Liver (tissue), 9 donors: Measurements from ENCODE around the gene KANSL1L. TPM values are rescaled to one million over a fixed set of nuclear protein-coding genes. Genes with fewer than 3 reads are reported as not detected.

Source experiments
- DNase-seq: peaks from one replicate; pipeline ENCODE4 v3.0.0-alpha.2; 2017; ENCODE audit warnings: low spot score
- H3K27ac ChIP-seq, 2 donors: one replicate each; pipeline ENCODE4 v1.7.0; 2013; ENCODE audit warnings: inconsistent platforms in 2 of 2, low read length in 2 of 2, control low read depth in 1 of 2, low read depth in 1 of 2, mild to moderate bottlenecking in 1 of 2
- H3K27me3 ChIP-seq, 4 donors: one replicate each; pipeline versions ENCODE4 v1.6.1 to v1.7.0; 2013; ENCODE audit warnings: low read length in 3 of 4, inconsistent platforms in 1 of 4, mild to moderate bottlenecking in 1 of 4, moderate library complexity in 1 of 4; ENCODE audit not compliant: control insufficient read depth in 4 of 4, insufficient read depth in 4 of 4
- H3K36me3 ChIP-seq, 4 donors: one replicate each; pipeline versions ENCODE4 v1.6.1 to v1.7.0; 2013; ENCODE audit warnings: low read length in 3 of 4, mild to moderate bottlenecking in 3 of 4, low read depth in 1 of 4, moderate library complexity in 1 of 4; ENCODE audit not compliant: control insufficient read depth in 4 of 4, insufficient read depth in 3 of 4
- H3K4me1 ChIP-seq, 4 donors: one replicate each; pipeline versions ENCODE4 v1.6.1 to v1.7.0; 2013; ENCODE audit warnings: low read length in 3 of 4, mild to moderate bottlenecking in 3 of 4, moderate library complexity in 1 of 4; ENCODE audit not compliant: control insufficient read depth in 4 of 4, insufficient read depth in 4 of 4
- H3K4me3 ChIP-seq, 3 donors: one replicate each; pipeline versions ENCODE4 v1.6.1 to v1.7.0; 2013; ENCODE audit warnings: low read length in 3 of 3, control low read depth in 1 of 3, low read depth in 1 of 3, mild to moderate bottlenecking in 1 of 3
- H3K9ac ChIP-seq, 2 donors: one replicate each; pipeline ENCODE4 v1.7.0; 2013; ENCODE audit warnings: low read length in 2 of 2, mild to moderate bottlenecking in 2 of 2, moderate library complexity in 2 of 2, control low read depth in 1 of 2, low read depth in 1 of 2
- H3K9me3 ChIP-seq, 4 donors: one replicate each; pipeline versions ENCODE4 v1.6.1 to v1.7.0; 2013; ENCODE audit warnings: low read length in 3 of 4; ENCODE audit not compliant: control insufficient read depth in 4 of 4
- EGR1 ChIP-seq, 2 donors: IDR thresholded peaks; 2 replicates each; pipeline ENCODE4 v1.6.1; 2016 to 2018; ENCODE audit warnings: antibody characterized with exemption in 2 of 2, low read depth in 2 of 2
- GABPA ChIP-seq, 2 donors: IDR thresholded peaks in 1 of 2; conservative IDR thresholded peaks in 1 of 2; 2 replicates each; pipeline ENCODE4 v1.6.1; 2016; ENCODE audit warnings: antibody characterized with exemption in 2 of 2, mild to moderate bottlenecking in 1 of 2, moderate library complexity in 1 of 2
- HNF4A ChIP-seq, 2 donors: conservative IDR thresholded peaks; 2 replicates each; pipeline ENCODE4 v1.6.1; 2016; ENCODE audit warnings: antibody characterized with exemption in 2 of 2, mild to moderate bottlenecking in 2 of 2
- HNF4G ChIP-seq: IDR thresholded peaks from 2 replicates; pipeline ENCODE4 v1.6.1; 2016; ENCODE audit warnings: antibody characterized with exemption
- JUND ChIP-seq, 2 donors: IDR thresholded peaks; 2 replicates each; pipeline ENCODE4 v1.6.1; 2016; ENCODE audit warnings: antibody characterized with exemption in 2 of 2
- NR2F2 ChIP-seq: IDR thresholded peaks from 2 replicates; pipeline ENCODE4 v1.6.1; 2016; ENCODE audit warnings: antibody characterized with exemption
- RAD21 ChIP-seq, 2 donors: IDR thresholded peaks; 2 replicates each; pipeline ENCODE4 v1.6.1; 2016; ENCODE audit warnings: antibody characterized with exemption in 2 of 2, mild to moderate bottlenecking in 2 of 2
- RXRA ChIP-seq, 2 donors: IDR thresholded peaks; 2 replicates each; pipeline ENCODE4 v1.6.1; 2017 to 2018; ENCODE audit warnings: antibody characterized with exemption in 2 of 2, mild to moderate bottlenecking in 1 of 2
- SP1 ChIP-seq: IDR thresholded peaks from 2 replicates; pipeline ENCODE4 v1.6.1; 2018; ENCODE audit warnings: antibody characterized with exemption, mild to moderate bottlenecking
- YY1 ChIP-seq: IDR thresholded peaks from 2 replicates; pipeline ENCODE4 v1.6.1; 2016; ENCODE audit warnings: antibody characterized with exemption, mild to moderate bottlenecking
- WGBS: extraction: QIAGEN DNeasy Blood & Tissue Kit; methylation state at CpG from one replicate; pipeline ENCODE4 v1.1.7; 2013; 5-methylcytosine and 5-hydroxymethylcytosine counted together
- polyA plus RNA-seq, 2 donors: library from polyadenylated mRNA; stranded (reverse) in 1 of 2; unstranded in 1 of 2; fragments of 200-250 nt in 1 of 2; fragments of >200 nt in 1 of 2; fragmentation: Nextera tagmentation in 1 of 2; extraction: Ambion mirVana in 1 of 2; gene quantifications; one replicate each; pipeline versions ENCODE4 v1.2.1 to v1.2.3, GENCODE V29; 2013 to 2015
- total RNA-seq, 2 donors: library from RNA; depleted of rRNA; stranded (reverse); fragments of >200 nt; gene quantifications; one replicate each; pipeline ENCODE4 v1.2.3, GENCODE V29; 2014
- TF ChIP-seq, protein P1 (sequence below): IDR thresholded peaks from 2 replicates; pipeline ENCODE4 v1.6.1; 2016; ENCODE audit warnings: antibody characterized with exemption
- TF ChIP-seq, protein P2 (sequence below): fragments of 150-350 bp; IDR thresholded peaks from 2 replicates; pipeline ENCODE4 v1.5.1; 2017; ENCODE audit warnings: improper control_type of control experiment, low read depth, low read length; ENCODE audit not compliant: missing input control
- TF ChIP-seq, protein P3 (sequence below): IDR thresholded peaks from 2 replicates; pipeline ENCODE4 v1.6.1; 2016; ENCODE audit warnings: antibody characterized with exemption, mild to moderate bottlenecking
- TF ChIP-seq, protein P4 (sequence below): IDR thresholded peaks from 2 replicates; pipeline ENCODE4 v1.6.1; 2016; ENCODE audit warnings: antibody characterized with exemption
- TF ChIP-seq, protein P5 (sequence below): IDR thresholded peaks from 2 replicates; pipeline ENCODE4 v1.6.1; 2016; ENCODE audit warnings: antibody characterized with exemption
- donor health status: healthy.
- donor health status: healthy.
- donor health status: healthy.
- donor health status: healthy.
- donor health status: healthy.

KANSL1L gene
- total and polyA plus RNA-seq, 4 donors = 2.1 to 31.6 (median 11.4) TPM

DNA sequence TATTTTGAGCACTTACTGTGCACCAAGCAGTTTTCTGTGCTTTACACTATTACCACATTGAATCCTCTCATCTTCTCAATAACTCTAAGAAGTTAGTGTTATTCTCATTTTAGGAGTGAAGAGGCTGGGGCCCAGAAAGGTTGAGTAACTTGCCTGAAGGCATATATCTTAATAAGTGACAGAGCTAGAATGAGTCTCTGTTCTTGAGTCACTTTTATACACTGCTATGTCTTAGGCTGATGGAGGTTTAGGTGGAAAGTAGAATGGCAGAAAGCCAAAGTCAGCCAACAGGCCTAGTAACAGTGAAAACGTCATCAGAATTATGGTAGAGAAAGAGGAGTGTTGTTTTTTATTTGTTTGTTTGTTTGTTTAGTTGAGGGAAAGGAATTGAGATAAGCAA, 196.6 kb downstream of the KANSL1L start:
- no peak overlapping the region for H3K27ac ChIP-seq
- DNase-seq = no peak
- H3K9ac ChIP-seq = no peak overlapping the region
- H3K27me3 ChIP-seq = no peaks in the 10 kb centered on the region
- no peak overlapping the region for H3K4me3 ChIP-seq
- H3K36me3 ChIP-seq = no peaks in the 10 kb centered on the region
- no peak for TF ChIP-seq HNF4A (conservative IDR thresholded peaks at IDR 0.05)
- TF ChIP-seq SP1 = no peak
- no peak for TF ChIP-seq HNF4G
- TF ChIP-seq, protein P1, sequence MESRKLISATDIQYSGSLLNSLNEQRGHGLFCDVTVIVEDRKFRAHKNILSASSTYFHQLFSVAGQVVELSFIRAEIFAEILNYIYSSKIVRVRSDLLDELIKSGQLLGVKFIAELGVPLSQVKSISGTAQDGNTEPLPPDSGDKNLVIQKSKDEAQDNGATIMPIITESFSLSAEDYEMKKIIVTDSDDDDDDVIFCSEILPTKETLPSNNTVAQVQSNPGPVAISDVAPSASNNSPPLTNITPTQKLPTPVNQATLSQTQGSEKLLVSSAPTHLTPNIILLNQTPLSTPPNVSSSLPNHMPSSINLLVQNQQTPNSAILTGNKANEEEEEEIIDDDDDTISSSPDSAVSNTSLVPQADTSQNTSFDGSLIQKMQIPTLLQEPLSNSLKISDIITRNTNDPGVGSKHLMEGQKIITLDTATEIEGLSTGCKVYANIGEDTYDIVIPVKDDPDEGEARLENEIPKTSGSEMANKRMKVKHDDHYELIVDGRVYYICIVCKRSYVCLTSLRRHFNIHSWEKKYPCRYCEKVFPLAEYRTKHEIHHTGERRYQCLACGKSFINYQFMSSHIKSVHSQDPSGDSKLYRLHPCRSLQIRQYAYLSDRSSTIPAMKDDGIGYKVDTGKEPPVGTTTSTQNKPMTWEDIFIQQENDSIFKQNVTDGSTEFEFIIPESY = no peak
- TF ChIP-seq NR2F2 = no peak
- TF ChIP-seq, protein P2, sequence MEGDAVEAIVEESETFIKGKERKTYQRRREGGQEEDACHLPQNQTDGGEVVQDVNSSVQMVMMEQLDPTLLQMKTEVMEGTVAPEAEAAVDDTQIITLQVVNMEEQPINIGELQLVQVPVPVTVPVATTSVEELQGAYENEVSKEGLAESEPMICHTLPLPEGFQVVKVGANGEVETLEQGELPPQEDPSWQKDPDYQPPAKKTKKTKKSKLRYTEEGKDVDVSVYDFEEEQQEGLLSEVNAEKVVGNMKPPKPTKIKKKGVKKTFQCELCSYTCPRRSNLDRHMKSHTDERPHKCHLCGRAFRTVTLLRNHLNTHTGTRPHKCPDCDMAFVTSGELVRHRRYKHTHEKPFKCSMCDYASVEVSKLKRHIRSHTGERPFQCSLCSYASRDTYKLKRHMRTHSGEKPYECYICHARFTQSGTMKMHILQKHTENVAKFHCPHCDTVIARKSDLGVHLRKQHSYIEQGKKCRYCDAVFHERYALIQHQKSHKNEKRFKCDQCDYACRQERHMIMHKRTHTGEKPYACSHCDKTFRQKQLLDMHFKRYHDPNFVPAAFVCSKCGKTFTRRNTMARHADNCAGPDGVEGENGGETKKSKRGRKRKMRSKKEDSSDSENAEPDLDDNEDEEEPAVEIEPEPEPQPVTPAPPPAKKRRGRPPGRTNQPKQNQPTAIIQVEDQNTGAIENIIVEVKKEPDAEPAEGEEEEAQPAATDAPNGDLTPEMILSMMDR = no peak
- no peak for TF ChIP-seq RAD21 (IDR thresholded peaks at IDR 0.05)
- TF ChIP-seq EGR1 (IDR thresholded peaks at IDR 0.05; ENCODE audit: low read depth in 2 of 2) = no peak
- TF ChIP-seq GABPA (IDR thresholded peaks at IDR 0.05 in 1 of 2, conservative IDR thresholded peaks at IDR 0.05 in 1 of 2) = no peak
- no peaks in the 10 kb centered on the region for H3K9me3 ChIP-seq
- 60% methylated on average over 1 of the region's 1 CpG for WGBS
- H3K4me1 ChIP-seq = peaks cover 0 to 6% (median 2%) of the 10 kb centered on the region in 4 donors

DNA sequence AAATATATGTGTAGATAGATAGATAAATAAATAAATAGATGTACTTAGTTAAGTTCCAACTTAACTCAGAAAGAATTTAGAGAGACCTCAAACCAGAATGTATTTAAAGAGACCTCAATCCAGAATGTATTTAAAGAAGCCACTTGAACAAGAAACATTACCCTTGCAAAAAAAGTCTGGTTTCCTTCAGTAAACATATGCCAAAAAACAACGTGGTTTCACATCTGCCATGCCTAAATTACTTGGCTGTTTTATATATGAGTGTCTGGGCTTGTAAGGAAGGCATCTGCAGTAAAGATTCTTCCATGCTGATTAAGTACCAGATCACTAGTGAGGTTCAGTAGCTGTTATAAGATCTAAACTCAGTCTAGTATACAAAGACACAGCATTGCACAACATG, 197.9 kb downstream of the KANSL1L start:
- Histone ChIP-seq H3K9ac (no peak overlapping the region), H3K36me3 (no peaks in the 10 kb centered on the region), H3K27me3 (no peaks in the 10 kb centered on the region), H3K4me3 (no peak overlapping the region), H3K4me1 (peaks cover 0 to 6% (median 2%) of the 10 kb centered on the region in 4 donors), H3K9me3 (no peaks in the 10 kb centered on the region), H3K27ac (no peak overlapping the region)
- 20% methylated on average over 1 of the region's 1 CpG for WGBS
- TF ChIP-seq, protein P3, sequence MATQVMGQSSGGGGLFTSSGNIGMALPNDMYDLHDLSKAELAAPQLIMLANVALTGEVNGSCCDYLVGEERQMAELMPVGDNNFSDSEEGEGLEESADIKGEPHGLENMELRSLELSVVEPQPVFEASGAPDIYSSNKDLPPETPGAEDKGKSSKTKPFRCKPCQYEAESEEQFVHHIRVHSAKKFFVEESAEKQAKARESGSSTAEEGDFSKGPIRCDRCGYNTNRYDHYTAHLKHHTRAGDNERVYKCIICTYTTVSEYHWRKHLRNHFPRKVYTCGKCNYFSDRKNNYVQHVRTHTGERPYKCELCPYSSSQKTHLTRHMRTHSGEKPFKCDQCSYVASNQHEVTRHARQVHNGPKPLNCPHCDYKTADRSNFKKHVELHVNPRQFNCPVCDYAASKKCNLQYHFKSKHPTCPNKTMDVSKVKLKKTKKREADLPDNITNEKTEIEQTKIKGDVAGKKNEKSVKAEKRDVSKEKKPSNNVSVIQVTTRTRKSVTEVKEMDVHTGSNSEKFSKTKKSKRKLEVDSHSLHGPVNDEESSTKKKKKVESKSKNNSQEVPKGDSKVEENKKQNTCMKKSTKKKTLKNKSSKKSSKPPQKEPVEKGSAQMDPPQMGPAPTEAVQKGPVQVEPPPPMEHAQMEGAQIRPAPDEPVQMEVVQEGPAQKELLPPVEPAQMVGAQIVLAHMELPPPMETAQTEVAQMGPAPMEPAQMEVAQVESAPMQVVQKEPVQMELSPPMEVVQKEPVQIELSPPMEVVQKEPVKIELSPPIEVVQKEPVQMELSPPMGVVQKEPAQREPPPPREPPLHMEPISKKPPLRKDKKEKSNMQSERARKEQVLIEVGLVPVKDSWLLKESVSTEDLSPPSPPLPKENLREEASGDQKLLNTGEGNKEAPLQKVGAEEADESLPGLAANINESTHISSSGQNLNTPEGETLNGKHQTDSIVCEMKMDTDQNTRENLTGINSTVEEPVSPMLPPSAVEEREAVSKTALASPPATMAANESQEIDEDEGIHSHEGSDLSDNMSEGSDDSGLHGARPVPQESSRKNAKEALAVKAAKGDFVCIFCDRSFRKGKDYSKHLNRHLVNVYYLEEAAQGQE = no peak
- no peak for TF ChIP-seq YY1
- TF ChIP-seq SP1 = no peak
- no peak for TF ChIP-seq HNF4A (conservative IDR thresholded peaks at IDR 0.05)
- no peak for TF ChIP-seq NR2F2
- TF ChIP-seq JUND (IDR thresholded peaks at IDR 0.05) = no peak
- TF ChIP-seq, protein P4, sequence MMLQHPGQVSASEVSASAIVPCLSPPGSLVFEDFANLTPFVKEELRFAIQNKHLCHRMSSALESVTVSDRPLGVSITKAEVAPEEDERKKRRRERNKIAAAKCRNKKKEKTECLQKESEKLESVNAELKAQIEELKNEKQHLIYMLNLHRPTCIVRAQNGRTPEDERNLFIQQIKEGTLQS = no peak
- no peak for TF ChIP-seq EGR1 (IDR thresholded peaks at IDR 0.05; ENCODE audit: low read depth in 2 of 2)
- TF ChIP-seq RXRA (IDR thresholded peaks at IDR 0.05) = no peak
- TF ChIP-seq, protein P1 = no peak
- no peak for TF ChIP-seq GABPA (IDR thresholded peaks at IDR 0.05 in 1 of 2, conservative IDR thresholded peaks at IDR 0.05 in 1 of 2)
- TF ChIP-seq, protein P5, sequence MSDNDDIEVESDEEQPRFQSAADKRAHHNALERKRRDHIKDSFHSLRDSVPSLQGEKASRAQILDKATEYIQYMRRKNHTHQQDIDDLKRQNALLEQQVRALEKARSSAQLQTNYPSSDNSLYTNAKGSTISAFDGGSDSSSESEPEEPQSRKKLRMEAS = no peak
- no peak for DNase-seq
